IMR-90 (cell line): ENCODE data around the gene SOX5. TPM values are rescaled to one million over a fixed set of nuclear protein-coding genes. Genes with fewer than 3 reads are reported as not detected.

Experiments
- ATAC-seq: fragments of 200-7000 bp; cut with Tn5 transposase; 2 replicates; pipeline ENCODE4 v1.9.1; 2020; ENCODE audit warnings: low read depth, mild to moderate bottlenecking, moderate library complexity
- BruUV-seq: library from RNA; stranded (reverse); fragments of 400-500 nt; replicated peaks from 2 replicates; lab custom pipeline; 2021; lab: Mats Ljungman, UMichigan
- CTCF ChIA-PET: fragments of 300-600 bp; formaldehyde crosslinking; extraction: SDS; loops from one replicate; lab custom pipeline; 2021; ENCODE audit warnings: antibody characterized with exemption; lab: Yijun Ruan, JAX
- POLR2A ChIA-PET: fragments of 300-600 bp; sonication (Branson Sonifier 250); formaldehyde crosslinking; loops from one replicate; lab custom pipeline; 2022; ENCODE audit warnings: antibody characterized with exemption; ENCODE audit not compliant: unreplicated experiment; lab: Charles Lee
- DNase-seq: peaks from one replicate; pipeline ENCODE4 v3.0.0; 2013
- H2AFZ ChIP-seq: replicated peaks from 2 replicates; pipeline ENCODE3; 2013; ENCODE audit warnings: low read length, mild to moderate bottlenecking; ENCODE audit not compliant: poor library complexity
- H2AK5ac ChIP-seq: 2 replicates; pipeline ENCODE4 v1.6.1; 2013; ENCODE audit warnings: low read depth, low read length, inconsistent platforms
- H2AK9ac ChIP-seq: replicated peaks from 2 replicates; pipeline ENCODE3; 2013; ENCODE audit warnings: mild to moderate bottlenecking, low read depth, low read length, moderate library complexity; ENCODE audit not compliant: poor library complexity
- H2BK120ac ChIP-seq: 2 replicates; pipeline ENCODE4 v1.6.1; 2013; ENCODE audit warnings: low read depth, low read length, inconsistent platforms
- H2BK15ac ChIP-seq: 3 replicates; pipeline ENCODE4 v1.6.1; 2013; ENCODE audit warnings: low read depth, low read length, inconsistent platforms
- H2BK20ac ChIP-seq: 2 replicates; pipeline ENCODE4 v1.6.1; 2013; ENCODE audit warnings: low read depth, mild to moderate bottlenecking, inconsistent platforms, low read length, moderate library complexity
- H2BK5ac ChIP-seq: 2 replicates; pipeline ENCODE4 v1.6.1; 2013; ENCODE audit warnings: mild to moderate bottlenecking, low read depth, low read length, inconsistent platforms; ENCODE audit not compliant: poor library complexity, severe bottlenecking
- H3K14ac ChIP-seq: replicated peaks from 2 replicates; pipeline ENCODE4 v1.6.1; 2013; ENCODE audit warnings: low read depth, low read length, inconsistent platforms
- H3K18ac ChIP-seq: 2 replicates; pipeline ENCODE4 v1.6.1; 2013; ENCODE audit warnings: low read depth, low read length, control low read depth
- H3K23ac ChIP-seq: 2 replicates; pipeline ENCODE4 v1.6.1; 2013; ENCODE audit warnings: low read depth, low read length, inconsistent platforms
- H3K27ac ChIP-seq: 2 replicates; pipeline ENCODE4 v1.5.1; 2013; ENCODE audit warnings: mild to moderate bottlenecking, control low read depth, low read length; ENCODE audit not compliant: insufficient read depth
- H3K27me3 ChIP-seq: 2 replicates; pipeline ENCODE4 v1.6.1; 2013; ENCODE audit warnings: low read length; ENCODE audit not compliant: control insufficient read depth, insufficient read depth
- H3K36me3 ChIP-seq: 2 replicates; pipeline ENCODE4 v1.6.1; 2013; ENCODE audit warnings: low read length, mixed read lengths; ENCODE audit not compliant: control insufficient read depth, insufficient read depth
- H3K4ac ChIP-seq: 2 replicates; pipeline ENCODE4 v1.6.1; 2013; ENCODE audit warnings: low read depth, low read length, inconsistent platforms
- H3K4me1 ChIP-seq: 2 replicates; pipeline ENCODE4 v1.6.1; 2013; ENCODE audit warnings: low read length, mixed read lengths; ENCODE audit not compliant: control insufficient read depth, insufficient read depth
- H3K4me2 ChIP-seq: 2 replicates; pipeline ENCODE4 v1.6.1; 2013; ENCODE audit warnings: low read depth, mild to moderate bottlenecking, control low read depth, low read length, moderate library complexity
- H3K4me3 ChIP-seq: 2 replicates; pipeline ENCODE4 v1.5.1; 2013; ENCODE audit warnings: low read depth, mild to moderate bottlenecking, control low read depth, low read length, moderate library complexity; ENCODE audit not compliant: insufficient read depth
- H3K56ac ChIP-seq: 2 replicates; pipeline ENCODE4 v1.6.1; 2013; ENCODE audit warnings: low read length, inconsistent platforms; ENCODE audit not compliant: insufficient read depth; ENCODE audit errors: extremely low read depth
- H3K79me1 ChIP-seq, 2 experiments: 2 replicates each; pipeline ENCODE4 v1.6.1; 2013; ENCODE audit warnings: low read length in 2 of 2, inconsistent platforms in 1 of 2, low read depth in 1 of 2
- H3K9ac ChIP-seq: 2 replicates; pipeline ENCODE4 v1.6.1; 2013; ENCODE audit warnings: low read depth, low read length, control low read depth
- H3K9me1 ChIP-seq: 2 replicates; pipeline ENCODE4 v1.6.1; 2013; ENCODE audit warnings: low read length, inconsistent platforms; ENCODE audit not compliant: insufficient read depth
- H3K9me3 ChIP-seq: 2 replicates; pipeline ENCODE4 v1.6.1; 2013; ENCODE audit warnings: low read length; ENCODE audit not compliant: control insufficient read depth, insufficient read depth
- H4K20me1 ChIP-seq: 2 replicates; pipeline ENCODE4 v1.6.1; 2013; ENCODE audit warnings: low read length, inconsistent platforms; ENCODE audit not compliant: insufficient read depth
- H4K5ac ChIP-seq: 2 replicates; pipeline ENCODE4 v1.6.1; 2013; ENCODE audit warnings: mild to moderate bottlenecking, low read depth, low read length, control low read depth
- H4K8ac ChIP-seq, 2 experiments: 2 replicates each; pipeline ENCODE4 v1.6.1; 2013; ENCODE audit warnings: low read depth in 2 of 2, low read length in 2 of 2, control low read depth in 1 of 2, inconsistent platforms in 1 of 2
- H4K91ac ChIP-seq: 2 replicates; pipeline ENCODE4 v1.6.1; 2013; ENCODE audit warnings: low read depth, low read length, inconsistent platforms; ENCODE audit not compliant: insufficient read depth
- BHLHE40 ChIP-seq: fragments of 150-350 bp; IDR thresholded peaks from 2 replicates; pipeline ENCODE4 v1.6.1; 2016; ENCODE audit warnings: mild to moderate bottlenecking, low read depth, low read length
- CTCF ChIP-seq: conservative IDR thresholded peaks from 2 replicates; pipeline ENCODE4 v1.5.1; 2012; ENCODE audit warnings: mild to moderate bottlenecking, low read depth, low read length, improper control_type of control experiment
- ELK1 ChIP-seq: fragments of 150-350 bp; IDR thresholded peaks from 2 replicates; pipeline ENCODE4 v1.6.1; 2016; ENCODE audit warnings: low read depth, mild to moderate bottlenecking, low read length, moderate library complexity, borderline replicate concordance
- MAFK ChIP-seq: IDR thresholded peaks from 2 replicates; pipeline ENCODE4 v1.6.1; 2012; ENCODE audit warnings: low read depth, low read length, improper control_type of control experiment
- MAZ ChIP-seq: IDR thresholded peaks from 2 replicates; pipeline ENCODE4 v1.6.1; 2012; ENCODE audit warnings: low read depth, mild to moderate bottlenecking, low read length, improper control_type of control experiment, moderate library complexity, borderline replicate concordance
- MXI1 ChIP-seq: IDR thresholded peaks from 2 replicates; pipeline ENCODE4 v1.6.1; 2012; ENCODE audit warnings: low read depth, mild to moderate bottlenecking, low read length, moderate library complexity, borderline replicate concordance
- NFE2L2 ChIP-seq: fragments of 150-350 bp; IDR thresholded peaks from 2 replicates; pipeline ENCODE4 v1.6.1; 2016; ENCODE audit warnings: low read depth, mild to moderate bottlenecking, low read length
- RFX5 ChIP-seq: IDR thresholded peaks from 2 replicates; pipeline ENCODE4 v1.8.0; 2012; ENCODE audit warnings: low read depth, mild to moderate bottlenecking, low read length, moderate library complexity
- SMC3 ChIP-seq: fragments of 150-350 bp; IDR thresholded peaks from 2 replicates; pipeline ENCODE4 v1.6.1; 2016; ENCODE audit warnings: low read depth, mild to moderate bottlenecking, antibody characterized with exemption, low read length, moderate library complexity
- USF2 ChIP-seq: fragments of 150-350 bp; IDR thresholded peaks from 2 replicates; pipeline ENCODE4 v1.6.1; 2017; ENCODE audit warnings: mild to moderate bottlenecking, antibody characterized with exemption, low read length, low read depth
- dilution Hi-C: fragments of 300-500 bp; cut with HindIII; formaldehyde crosslinking; loops from one replicate; pipeline ENCODE4 v1.14.3; 2018; ENCODE audit warnings: low sequenced_read_pairs; ENCODE audit not compliant: unreplicated experiment
- in situ Hi-C: fragments of 300-500 bp; cut with MboI; formaldehyde crosslinking; loops from 3 replicates; pipeline ENCODE4 v1.14.3; 2019; ENCODE audit warnings: low sequenced_read_pairs, inconsistent platforms, mixed read lengths
- intact Hi-C: fragments of 100-400 bp; cut with micrococcal nuclease; formaldehyde crosslinking; loops from 2 replicates; pipeline ENCODE4 v1.10.0; 2022
- polyA plus RNA-seq, 3 experiments: library from polyadenylated mRNA; depleted of rRNA; stranded (reverse); fragments of >200 nt; gene quantifications; 2 replicates each; pipeline ENCODE4 v1.2.3, GENCODE V29; 2012; ENCODE audit warnings: low replicate concordance in 1 of 3
- total RNA-seq: library from RNA; depleted of rRNA; stranded (reverse); fragments of >200 nt; gene quantifications from 2 replicates; pipeline ENCODE4 v1.2.3, GENCODE V29; 2012

The SOX5 gene
- total and polyA plus RNA-seq, 2 of the 4 experiments (the other 2 are of a cell fraction) = 1.1 to 13.1 TPM

- Histone ChIP-seq H3K36me3 (no peaks in the 10 kb centered on the region), H2AK5ac (no peak overlapping the region), H3K4me1 (no peaks in the 10 kb centered on the region), H3K4ac (no peak overlapping the region), H3K79me1 (no peaks in the 10 kb centered on the region), H4K20me1 (no peaks in the 10 kb centered on the region), H3K23ac (no peak overlapping the region), H3K18ac (no peak overlapping the region), H2BK15ac (no peak overlapping the region), H3K9me1 (no peaks in the 10 kb centered on the region), H4K91ac (no peak overlapping the region), H2BK5ac (no peak overlapping the region), H2AK9ac (no peak overlapping the region), H4K8ac (no peak overlapping the region), H3K27me3 (no peaks in the 10 kb centered on the region), H2BK120ac (no peak overlapping the region), H3K4me3 (no peak overlapping the region), H3K14ac (no peak overlapping the region), H2BK20ac (no peak overlapping the region), H3K9ac (no peak overlapping the region), H3K56ac (no peak overlapping the region), H3K27ac (no peak overlapping the region), H4K5ac (no peak overlapping the region), H3K4me2 (no peak overlapping the region), H3K9me3 (no peaks in the 10 kb centered on the region), H2AFZ (no peak overlapping the region)
- ChIA-PET CTCF (no interaction called here), POLR2A (no interaction called here)
- no peak for TF ChIP-seq MAFK
- TF ChIP-seq NFE2L2 = no peak
- TF ChIP-seq USF2 = no peak
- TF ChIP-seq SMC3 = no peak
- no peak for TF ChIP-seq CTCF
- no peak for TF ChIP-seq RFX5
- TF ChIP-seq BHLHE40 = no peak
- TF ChIP-seq ELK1 = no peak
- no peak for TF ChIP-seq MXI1
- TF ChIP-seq MAZ = no peak
- ATAC-seq (no peak), DNase-seq (no peak)
- no TSS peak for BruUV-seq
- intact Hi-C loops = no loop called here
- dilution Hi-C loops = no loop called here
- in situ Hi-C loops = no loop called here
Observed at GRCh38 chr12:23694307-23694706, 255.2 kb downstream of the SOX5 start.
